Ascending aorta (tissue), 2 donors: ENCODE measurements around the gene MRNIP. TPM values are rescaled to one million over a fixed set of nuclear protein-coding genes. Genes with fewer than 3 reads are reported as not detected.
A peak's percentile ranks its signal among the peaks of the same experiment; 100 is the strongest.

ENCODE experiments used
- DNase-seq, 2 donors: peaks; one replicate each; pipeline ENCODE4 v3.0.0-alpha.2; 2019; ENCODE audit warnings: low spot score in 2 of 2
- H3K27ac ChIP-seq, 2 donors: fragments of 200-600 bp; sonication (generic); one replicate each; pipeline ENCODE4 v1.5.1; 2016 to 2017; ENCODE audit warnings: mild to moderate bottlenecking in 1 of 2
- H3K27me3 ChIP-seq: fragments of 200-600 bp; sonication (generic); one replicate; pipeline ENCODE4 v1.5.1; 2017
- H3K36me3 ChIP-seq, 2 donors: fragments of 200-600 bp; sonication (generic); one replicate each; pipeline ENCODE4 v1.5.1; 2016
- H3K4me1 ChIP-seq, 2 donors: fragments of 200-600 bp; sonication (generic); one replicate each; pipeline ENCODE4 v1.5.1; 2016 to 2017; ENCODE audit warnings: mild to moderate bottlenecking in 1 of 2
- H3K4me3 ChIP-seq, 2 donors: fragments of 200-600 bp; sonication (generic); one replicate each; pipeline ENCODE4 v1.5.1; 2016 to 2017; ENCODE audit warnings: mild to moderate bottlenecking in 1 of 2
- H3K9me3 ChIP-seq, 2 donors: fragments of 200-600 bp; sonication (generic); one replicate each; pipeline ENCODE4 v1.5.1; 2016
- CTCF ChIP-seq, 3 experiments: fragments of 200-600 bp in 2 of 3; fragments of 450-650 bp in 1 of 3; sonication (generic) in 2 of 3; IDR thresholded peaks; one replicate each; pipeline ENCODE4 v1.5.1; 2016 to 2019; ENCODE audit warnings: antibody characterized with exemption in 3 of 3, mild to moderate bottlenecking in 1 of 3, moderate library complexity in 1 of 3
- intact Hi-C: fragments of 100-400 bp; cut with DNase I; formaldehyde crosslinking; loops from one replicate; pipeline ENCODE4 v1.15.1; 2023
- total RNA-seq: library from RNA; depleted of rRNA; stranded (reverse); fragments of >200 nt; gene quantifications from one replicate; pipeline ENCODE4 v1.1.0, GENCODE V29; 2016

MRNIP gene
- total RNA-seq, result 17.3 TPM

- Histone ChIP-seq H3K27me3 (no peaks in the 10 kb centered on the region), H3K27ac (peak within 1 kb of the TSS; percentile 78 to 86), H3K36me3 (peaks cover 11 to 18% of the 10 kb centered on the region in 2 donors), H3K4me3 (peak within 1 kb of the TSS; percentile 79 to 93), H3K9me3 (no peaks in the 10 kb centered on the region), H3K4me1 (peaks cover 0 to 8% of the 10 kb centered on the region in 2 donors)
- peak in 1 of 3 experiments; percentile 33 for TF ChIP-seq CTCF (IDR thresholded peaks at IDR 0.05)
- DNase-seq, result peak; percentile 83 to 98
- intact Hi-C loops, result loop anchor here (1.0 to 10.0 kb wide), 5 partner anchors 37 to 436 kb away; partner anchors contain the start of genes MAPK9, SQSTM1 and TBC1D9B
These were observed at the start of gene MRNIP for GRCh38 chr5:179858586-179859427. Gene MRNIP, minus strand, starts transcription at chr5:179858817. Its CDS starts 21 bp downstream, at chr5:179858796.

- peak in 1 of 2 donors; percentile 81 for DNase-seq
- peaks cover 5 to 17% of the 10 kb centered on the region in 2 donors for H3K36me3 ChIP-seq
- TF ChIP-seq CTCF (IDR thresholded peaks at IDR 0.05), result peak in 2 of 3 experiments; percentile 27 to 68
- H3K4me1 ChIP-seq, result peaks cover 6 to 16% of the 10 kb centered on the region in 2 donors
- H3K9me3 ChIP-seq, result no peaks in the 10 kb centered on the region
- intact Hi-C loops, result loop anchor here (2.0 to 5.0 kb wide), 4 partner anchors 49 to 165 kb away; partner anchors contain the start of genes MGAT4B, MRNIP and RNF130
- H3K27ac ChIP-seq, result peak within 1 kb of the TSS; percentile 76
- no peaks in the 10 kb centered on the region for H3K27me3 ChIP-seq
- peak within 1 kb of the TSS; percentile 82 to 85 for H3K4me3 ChIP-seq
These were observed 49.1 kb upstream of the MRNIP start, which contains the start of gene TBC1D9B for GRCh38 chr5:179907556-179908324. Gene TBC1D9B, minus strand, starts transcription at chr5:179907897. Its CDS starts 76 bp downstream, at chr5:179907821.

- peak overlapping the region; percentile 76 for H3K27ac ChIP-seq
These were observed 48.4 kb upstream of the MRNIP start for GRCh38 chr5:179906795-179907555.

GRCh38 chr5:179906294-179906794, 47.7 kb upstream of the MRNIP start:
- no peak for TF ChIP-seq CTCF (IDR thresholded peaks at IDR 0.05)
- H3K27ac ChIP-seq, result peak overlapping the region; percentile 76
- H3K4me3 ChIP-seq, result peak overlapping the region; percentile 82 to 85
- peaks cover 10 to 17% of the 10 kb centered on the region in 2 donors for H3K36me3 ChIP-seq
- no peak for DNase-seq
- intact Hi-C loops, result loop anchor here (2.0 to 5.0 kb wide), 4 partner anchors 48 to 166 kb away; partner anchors contain the start of genes MGAT4B, MRNIP and RNF130
- no peaks in the 10 kb centered on the region for H3K9me3 ChIP-seq
- H3K4me1 ChIP-seq, result peaks cover 6 to 16% of the 10 kb centered on the region in 2 donors
- no peaks in the 10 kb centered on the region for H3K27me3 ChIP-seq

More at GRCh38 chr5:179906795-179907555, 48.4 kb upstream of the MRNIP start:
- Histone ChIP-seq H3K9me3 (no peaks in the 10 kb centered on the region), H3K27me3 (no peaks in the 10 kb centered on the region), H3K4me3 (peak overlapping the region; percentile 82 to 85), H3K36me3 (peaks cover 10 to 17% of the 10 kb centered on the region in 2 donors), H3K4me1 (peaks cover 6 to 16% of the 10 kb centered on the region in 2 donors)
- intact Hi-C loops, result loop anchor here (2.0 to 5.0 kb wide), 4 partner anchors 48 to 165 kb away; partner anchors contain the start of genes MGAT4B, MRNIP and RNF130
- DNase-seq, result no peak
- no peak for TF ChIP-seq CTCF (IDR thresholded peaks at IDR 0.05)
